Transverse colon (tissue), 4 donors: ENCODE results near the gene SLC38A4. TPM values are rescaled to one million over a fixed set of nuclear protein-coding genes. Genes with fewer than 3 reads are reported as not detected.

Experiments
- DNase-seq: peaks from one replicate; pipeline ENCODE4 v3.0.0-alpha.2; 2019
- H3K27ac ChIP-seq, 4 donors: fragments of 200-600 bp; sonication (generic); 2 replicates each; pipeline ENCODE4 v1.5.1; 2016 to 2018; ENCODE audit warnings: inconsistent platforms in 4 of 4
- H3K27me3 ChIP-seq: fragments of 200-600 bp; sonication (generic); 2 replicates; pipeline ENCODE4 v1.5.1; 2017; ENCODE audit warnings: inconsistent platforms
- H3K36me3 ChIP-seq, 4 donors: fragments of 200-600 bp; sonication (generic); 2 replicates each; pipeline ENCODE4 v1.5.1; 2017 to 2019; ENCODE audit warnings: inconsistent platforms in 4 of 4
- H3K4me1 ChIP-seq, 4 donors: fragments of 200-600 bp; sonication (generic); 2 replicates each; pipeline ENCODE4 v1.5.1; 2017 to 2020; ENCODE audit warnings: inconsistent platforms in 4 of 4
- H3K4me3 ChIP-seq, 4 donors: fragments of 200-600 bp; sonication (generic); 1 replicate in 1 of 4; 2 replicates in 3 of 4; pipeline versions ENCODE4 v1.5.1 to v1.6.1; 2017 to 2019; ENCODE audit warnings: inconsistent platforms in 4 of 4
- H3K9me3 ChIP-seq, 2 donors: fragments of 200-600 bp; sonication (generic); 2 replicates each; pipeline ENCODE4 v1.5.1; 2017 to 2019; ENCODE audit warnings: inconsistent platforms in 2 of 2
- CTCF ChIP-seq, 5 experiments: fragments of 200-600 bp in 3 of 5; fragments of 450-650 bp in 2 of 5; sonication (generic) in 3 of 5; IDR thresholded peaks; 1 replicate in 2 of 5; 2 replicates in 3 of 5; pipeline ENCODE4 v1.5.1; 2016 to 2017; ENCODE audit warnings: antibody characterized with exemption in 5 of 5, inconsistent platforms in 3 of 5, mild to moderate bottlenecking in 2 of 5, moderate library complexity in 1 of 5
- EP300 ChIP-seq: sonication (generic); formaldehyde crosslinking; IDR thresholded peaks from one replicate; pipeline ENCODE4 v1.6.1; 2017; ENCODE audit warnings: antibody characterized with exemption, low read depth
- POLR2A ChIP-seq: fragments of 450-650 bp; IDR thresholded peaks from one replicate; pipeline ENCODE4 v1.6.1; 2016; ENCODE audit warnings: antibody characterized with exemption, mild to moderate bottlenecking, moderate library complexity
- POLR2AphosphoS5 ChIP-seq, 3 donors: sonication (generic); formaldehyde crosslinking; IDR thresholded peaks; one replicate each; pipeline ENCODE4 v1.6.1; 2016; ENCODE audit warnings: antibody characterized with exemption in 3 of 3
- WGBS, 2 donors: methylation state at CpG; one replicate each; pipeline ENCODE4 v1.1.5; 2018; ENCODE audit warnings: low coverage in 1 of 2; 5-methylcytosine and 5-hydroxymethylcytosine counted together
- in situ Hi-C, 4 donors: fragments of 200-750 bp; cut with MboI; loops; one replicate each; pipeline versions ENCODE4 v1.15.0 to v1.15.1; 2017; ENCODE audit warnings: low sequenced_read_pairs in 3 of 4, low pct_ligation_motif_present in 1 of 4, low pct_unique_long_range_greater_than_20kb in 1 of 4
- intact Hi-C: fragments of 100-400 bp; cut with DNase I; formaldehyde crosslinking; loops from one replicate; pipeline ENCODE4 v1.15.1; 2023; ENCODE audit warnings: low total_unique reads
- total RNA-seq, 4 donors: library from RNA; depleted of rRNA; stranded (reverse); fragments of >200 nt; gene quantifications; one replicate each; pipeline ENCODE4 v1.1.0, GENCODE V29; 2016

Gene SLC38A4
- total RNA-seq, 4 donors from 2014 or later = 2.2 to 19.7 (median 6.7) TPM

DNA sequence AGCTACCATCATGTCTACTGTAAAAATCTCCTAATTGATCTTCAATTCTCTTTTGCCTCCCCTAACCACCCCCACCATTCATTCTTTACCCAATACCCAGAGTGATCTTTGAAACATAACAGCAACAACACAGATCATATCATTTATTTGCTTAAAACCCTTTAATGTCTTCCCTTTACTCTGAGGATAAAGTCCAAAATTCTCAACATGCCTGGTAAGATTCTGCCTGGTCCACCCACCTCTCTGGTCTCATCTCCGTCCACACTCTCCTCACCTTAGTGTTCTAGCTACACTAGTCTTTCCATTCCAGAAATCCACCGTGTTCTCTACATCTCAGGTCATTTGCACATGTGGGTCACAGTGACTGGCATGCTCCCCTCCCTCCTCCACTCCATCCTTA, 27.7 kb downstream of the SLC38A4 start:
- no peak overlapping the region for H3K27ac ChIP-seq
- H3K9me3 ChIP-seq = no peaks in the 10 kb centered on the region
- H3K4me1 ChIP-seq = no peaks in the 10 kb centered on the region
- no peak for DNase-seq
- intact Hi-C loops = no loop called here
- no peak overlapping the region for H3K4me3 ChIP-seq
- 71 to 92% methylated on average over 2 of the region's 2 CpGs for WGBS, 2 donors
- no peak for TF ChIP-seq CTCF (IDR thresholded peaks at IDR 0.05)
- no peak for TF ChIP-seq POLR2A
- no peak for TF ChIP-seq EP300
- no peak for TF ChIP-seq POLR2AphosphoS5 (IDR thresholded peaks at IDR 0.05)
- no peaks in the 10 kb centered on the region for H3K36me3 ChIP-seq
- no peaks in the 10 kb centered on the region for H3K27me3 ChIP-seq
- in situ Hi-C loops = no loop called here

DNA sequence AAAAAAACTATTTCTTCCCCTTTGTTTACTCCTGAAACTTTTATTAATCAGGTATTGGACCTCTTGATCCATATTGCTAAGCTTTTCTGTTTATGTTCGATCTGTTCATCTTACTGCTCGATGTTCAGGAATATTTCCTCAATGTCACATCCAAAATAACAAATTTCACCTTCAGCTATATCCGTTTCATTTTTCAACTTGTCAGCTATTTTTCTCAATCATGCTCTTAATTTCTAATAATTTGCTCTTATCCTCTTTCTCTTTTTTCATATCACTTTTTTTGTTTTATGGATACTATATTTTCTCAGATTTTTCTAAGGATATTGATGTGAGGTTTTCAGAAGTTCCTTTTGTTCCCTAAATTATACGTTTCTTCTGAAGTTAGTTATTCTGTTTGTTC, 29.8 kb downstream of the SLC38A4 start:
- Histone ChIP-seq H3K27me3 (no peaks in the 10 kb centered on the region), H3K4me3 (no peak overlapping the region), H3K4me1 (no peaks in the 10 kb centered on the region), H3K27ac (no peak overlapping the region), H3K36me3 (no peaks in the 10 kb centered on the region), H3K9me3 (no peaks in the 10 kb centered on the region)
- 94 to 96% methylated on average over 4 of the region's 4 CpGs for WGBS, 2 donors
- in situ Hi-C loops (no loop called here), intact Hi-C loops (no loop called here)
- no peak for DNase-seq
- TF ChIP-seq CTCF (IDR thresholded peaks at IDR 0.05) = no peak
- no peak for TF ChIP-seq POLR2AphosphoS5 (IDR thresholded peaks at IDR 0.05)
- no peak for TF ChIP-seq EP300
- TF ChIP-seq POLR2A = no peak

- in situ Hi-C loops (no loop called here), intact Hi-C loops (no loop called here)
- WGBS, 2 donors = 67 to 78% methylated on average over 1 of the region's 1 CpG
- Histone ChIP-seq H3K4me3 (no peak overlapping the region), H3K27ac (no peak overlapping the region), H3K27me3 (no peaks in the 10 kb centered on the region), H3K9me3 (no peaks in the 10 kb centered on the region), H3K36me3 (no peaks in the 10 kb centered on the region), H3K4me1 (no peaks in the 10 kb centered on the region)
- no peak for DNase-seq
- TF ChIP-seq POLR2AphosphoS5 (IDR thresholded peaks at IDR 0.05) (no peak), CTCF (IDR thresholded peaks at IDR 0.05) (no peak), POLR2A (no peak), EP300 (no peak)
Observed at GRCh38 chr12:46794593-46795190, 31.1 kb downstream of the SLC38A4 start.

- Histone ChIP-seq H3K4me3 (no peak overlapping the region), H3K9me3 (no peaks in the 10 kb centered on the region), H3K27me3 (no peaks in the 10 kb centered on the region), H3K36me3 (no peaks in the 10 kb centered on the region), H3K4me1 (no peaks in the 10 kb centered on the region), H3K27ac (no peak overlapping the region)
- no peak for DNase-seq
- intact Hi-C loops (no loop called here), in situ Hi-C loops (no loop called here)
- 86 to 95% methylated on average over 3 of the region's 3 CpGs for WGBS, 2 donors
- TF ChIP-seq POLR2A = no peak
- TF ChIP-seq POLR2AphosphoS5 (IDR thresholded peaks at IDR 0.05) = no peak
- TF ChIP-seq CTCF (IDR thresholded peaks at IDR 0.05) = no peak
- TF ChIP-seq EP300 = no peak
Observed at GRCh38 chr12:46792925-46793324, 32.9 kb downstream of the SLC38A4 start.
